K562 (cell line): Measurements from ENCODE around the gene FAM234A. TPM values are rescaled to one million over a fixed set of nuclear protein-coding genes. Genes with fewer than 3 reads are reported as not detected.
A peak's percentile ranks its signal among the peaks of the same experiment; 100 is the strongest.

Experiments used
- COPS2 ChIP-seq: fragments of 450-650 bp; conservative IDR thresholded peaks from 2 replicates; pipeline ENCODE4 v1.6.1; 2016; ENCODE audit warnings: mild to moderate bottlenecking, moderate library complexity
- E4F1 ChIP-seq: fragments of 250-450 bp; sonication (Bioruptor Pico); IDR thresholded peaks from 2 replicates; pipeline ENCODE4 v1.5.0; 2021; ENCODE audit warnings: mild to moderate bottlenecking, borderline replicate concordance
- EGR1 ChIP-seq: fragments of 450-650 bp; conservative IDR thresholded peaks from 2 replicates; pipeline ENCODE4 v1.6.1; 2017; ENCODE audit warnings: mild to moderate bottlenecking
- HMGN3 ChIP-seq: IDR thresholded peaks from 2 replicates; pipeline ENCODE4 v1.6.1; 2011; ENCODE audit warnings: borderline replicate concordance, low read depth, mild to moderate bottlenecking, mixed read lengths, low read length; ENCODE audit not compliant: insufficient read length; ENCODE audit errors: extremely low read depth
- HSF4 ChIP-seq: fragments of 250-450 bp; sonication (Bioruptor Pico); IDR thresholded peaks from 2 replicates; pipeline ENCODE4 v2.1.2; 2022; ENCODE audit warnings: mild to moderate bottlenecking, moderate library complexity, borderline replicate concordance
- NONO ChIP-seq, 2 experiments: fragments of 200-400 bp in 1 of 2; fragments of 450-650 bp in 1 of 2; formaldehyde crosslinking in 1 of 2; IDR thresholded peaks; 2 replicates each; pipeline ENCODE4 v1.6.1; 2017; ENCODE audit warnings: low read depth in 2 of 2, mild to moderate bottlenecking in 2 of 2, moderate library complexity in 2 of 2, low read length in 1 of 2
- POLR2AphosphoS2 ChIP-seq: IDR thresholded peaks from 2 replicates; pipeline ENCODE4 v1.6.1; 2012; ENCODE audit warnings: low read length, improper control_type of control experiment
- RAD21 ChIP-seq, 2 experiments: fragments of 250-450 bp in 1 of 2; fragments of 450-650 bp in 1 of 2; sonication (Bioruptor Pico) in 1 of 2; formaldehyde crosslinking in 1 of 2; IDR thresholded peaks in 1 of 2; conservative IDR thresholded peaks in 1 of 2; 2 replicates each; pipeline versions ENCODE4 v1.4.0 to v1.8.0; 2020 to 2022; ENCODE audit warnings: mild to moderate bottlenecking in 2 of 2, moderate library complexity in 1 of 2
- RBFOX2 ChIP-seq: fragments of 200-400 bp; formaldehyde crosslinking; IDR thresholded peaks from 2 replicates; pipeline ENCODE4 v1.6.1; 2017; ENCODE audit warnings: low read depth, mild to moderate bottlenecking, low read length, moderate library complexity
- YY1 ChIP-seq, 3 experiments: IDR thresholded peaks; 2 replicates each; pipeline ENCODE4 v1.6.1; 2011; ENCODE audit warnings: low read length in 2 of 3, mild to moderate bottlenecking in 2 of 3, moderate library complexity in 2 of 3, borderline replicate concordance in 1 of 3, control low read depth in 1 of 3, low read depth in 1 of 3; ENCODE audit not compliant: insufficient read depth in 3 of 3, insufficient replicate concordance in 2 of 3, control insufficient read depth in 1 of 3, insufficient read length in 1 of 3; ENCODE audit errors: extremely low read depth in 1 of 3
- ZBTB7A ChIP-seq: IDR thresholded peaks from 2 replicates; pipeline ENCODE4 v1.6.1; 2011; ENCODE audit warnings: low read depth, mild to moderate bottlenecking, low read length, moderate library complexity, borderline replicate concordance; ENCODE audit not compliant: control insufficient read depth
- polyA plus RNA-seq, 8 experiments: library from polyadenylated mRNA; depleted of rRNA in 4 of 8; stranded (reverse) in 5 of 8; unstranded in 3 of 8; fragments of >200 nt; fragmentation: Nextera tagmentation in 2 of 8; fragmentation: Illumina TruSeq in 1 of 8; extraction: Ambion mirVana in 2 of 8; extraction: Trizol in 1 of 8; gene quantifications; 2 replicates each; pipeline versions ENCODE4 v1.2.1 to v1.2.3, GENCODE V29; 2011 to 2014; ENCODE audit warnings: inconsistent platforms in 1 of 8, missing spikeins in 1 of 8
- total RNA-seq, 7 experiments: library from RNA; depleted of rRNA in 6 of 7; stranded (reverse); fragments of >200 nt in 6 of 7; fragmentation: Illumina TruSeq in 2 of 7; extraction: Trizol in 2 of 7; gene quantifications; 2 replicates each; pipeline versions ENCODE4 v1.2.1 to v1.2.3, GENCODE V29; 2011 to 2021; ENCODE audit warnings: low replicate concordance in 1 of 7
- TF ChIP-seq, protein P1 (sequence below): fragments of 450-650 bp; IDR thresholded peaks from 2 replicates; pipeline ENCODE4 v1.7.0; 2016; ENCODE audit warnings: borderline replicate concordance
- TF ChIP-seq, protein P2 (sequence below): sonication (generic); formaldehyde crosslinking; IDR thresholded peaks from 2 replicates; pipeline ENCODE4 v1.4.0; 2020; ENCODE audit warnings: mild to moderate bottlenecking, missing genetic modification reagents

The FAM234A gene
- total and polyA plus RNA-seq, 9 of the 15 experiments (the other 6 are each of a cell fraction or from before 2014, with no cell fraction given), result 1.0 to 47.9 (median 15.0) TPM

- TF ChIP-seq, protein P1, sequence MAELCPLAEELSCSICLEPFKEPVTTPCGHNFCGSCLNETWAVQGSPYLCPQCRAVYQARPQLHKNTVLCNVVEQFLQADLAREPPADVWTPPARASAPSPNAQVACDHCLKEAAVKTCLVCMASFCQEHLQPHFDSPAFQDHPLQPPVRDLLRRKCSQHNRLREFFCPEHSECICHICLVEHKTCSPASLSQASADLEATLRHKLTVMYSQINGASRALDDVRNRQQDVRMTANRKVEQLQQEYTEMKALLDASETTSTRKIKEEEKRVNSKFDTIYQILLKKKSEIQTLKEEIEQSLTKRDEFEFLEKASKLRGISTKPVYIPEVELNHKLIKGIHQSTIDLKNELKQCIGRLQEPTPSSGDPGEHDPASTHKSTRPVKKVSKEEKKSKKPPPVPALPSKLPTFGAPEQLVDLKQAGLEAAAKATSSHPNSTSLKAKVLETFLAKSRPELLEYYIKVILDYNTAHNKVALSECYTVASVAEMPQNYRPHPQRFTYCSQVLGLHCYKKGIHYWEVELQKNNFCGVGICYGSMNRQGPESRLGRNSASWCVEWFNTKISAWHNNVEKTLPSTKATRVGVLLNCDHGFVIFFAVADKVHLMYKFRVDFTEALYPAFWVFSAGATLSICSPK, result no peak
- TF ChIP-seq COPS2, result no peak
- peak; percentile 99 for TF ChIP-seq EGR1
- TF ChIP-seq RBFOX2, result peak; percentile 90
- peak; percentile 84 for TF ChIP-seq ZBTB7A
- peak; percentile 62 to 87; a peak in 3 of 4 replicates for TF ChIP-seq NONO (IDR thresholded peaks at IDR 0.05; ENCODE audit: low read depth in 2 of 2, low read length in 1 of 2)
- TF ChIP-seq E4F1 (CRISPR knock-in tag), result no peak
- peak; percentile 71 for TF ChIP-seq HMGN3
- TF ChIP-seq YY1 (IDR thresholded peaks at IDR 0.05; ENCODE audit: borderline replicate concordance in 1 of 3, control insufficient read depth in 1 of 3, extremely low read depth in 1 of 3, insufficient read depth in 3 of 3, insufficient read length in 1 of 3, insufficient replicate concordance in 2 of 3, low read depth in 1 of 3, low read length in 2 of 3), result peak; percentile 52 to 89 (median 84)
- TF ChIP-seq, protein P2, sequence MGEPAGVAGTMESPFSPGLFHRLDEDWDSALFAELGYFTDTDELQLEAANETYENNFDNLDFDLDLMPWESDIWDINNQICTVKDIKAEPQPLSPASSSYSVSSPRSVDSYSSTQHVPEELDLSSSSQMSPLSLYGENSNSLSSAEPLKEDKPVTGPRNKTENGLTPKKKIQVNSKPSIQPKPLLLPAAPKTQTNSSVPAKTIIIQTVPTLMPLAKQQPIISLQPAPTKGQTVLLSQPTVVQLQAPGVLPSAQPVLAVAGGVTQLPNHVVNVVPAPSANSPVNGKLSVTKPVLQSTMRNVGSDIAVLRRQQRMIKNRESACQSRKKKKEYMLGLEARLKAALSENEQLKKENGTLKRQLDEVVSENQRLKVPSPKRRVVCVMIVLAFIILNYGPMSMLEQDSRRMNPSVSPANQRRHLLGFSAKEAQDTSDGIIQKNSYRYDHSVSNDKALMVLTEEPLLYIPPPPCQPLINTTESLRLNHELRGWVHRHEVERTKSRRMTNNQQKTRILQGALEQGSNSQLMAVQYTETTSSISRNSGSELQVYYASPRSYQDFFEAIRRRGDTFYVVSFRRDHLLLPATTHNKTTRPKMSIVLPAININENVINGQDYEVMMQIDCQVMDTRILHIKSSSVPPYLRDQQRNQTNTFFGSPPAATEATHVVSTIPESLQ (CRISPR knock-in tag), result no peak; the same call in 1 of the 2 replicates
- TF ChIP-seq RAD21 (CRISPR knock-in tag; conservative IDR thresholded peaks at IDR 0.05 in 1 of 2, IDR thresholded peaks at IDR 0.05 in 1 of 2), result peak; percentile 2 to 28; a peak in 3 of 4 replicates
- no peak for TF ChIP-seq POLR2AphosphoS2
- no peak for TF ChIP-seq HSF4 (CRISPR knock-in tag)
Observed at GRCh38 chr16:234468-235305, at the start of gene FAM234A (continued).
